Lower leg skin (tissue), 3 donors: ENCODE measurements around the gene RGPD4.

Experiments
- POLR2A ChIP-seq, 2 donors: fragments of 450-650 bp; IDR thresholded peaks; one replicate each; pipeline ENCODE4 v1.6.1; 2016 to 2017; ENCODE audit warnings: antibody characterized with exemption in 2 of 2, mild to moderate bottlenecking in 1 of 2, moderate library complexity in 1 of 2
- TF ChIP-seq, protein P1 (sequence below), 3 donors: fragments of 450-650 bp; IDR thresholded peaks; one replicate each; pipeline ENCODE4 v1.5.1; 2016; ENCODE audit warnings: antibody characterized with exemption in 3 of 3, mild to moderate bottlenecking in 3 of 3, moderate library complexity in 2 of 3

DNA sequence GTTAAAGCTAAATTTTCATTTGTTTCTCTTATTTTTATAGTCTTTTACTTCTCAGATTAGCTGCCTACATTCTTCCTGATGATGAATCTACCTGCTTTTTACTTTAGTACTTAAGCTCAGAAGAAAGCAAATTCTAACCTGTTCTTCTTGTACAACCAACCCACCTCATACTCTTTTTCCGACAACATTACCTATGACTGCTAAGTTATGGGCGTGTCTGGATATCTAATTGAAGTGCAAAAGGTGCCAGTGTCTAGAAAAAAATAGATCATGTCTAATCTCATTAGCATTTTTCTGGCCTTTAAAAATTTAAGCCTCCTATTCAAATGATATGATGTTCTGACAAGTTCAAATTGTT, 1.5 kb upstream of the RGPD4 start:
- TF ChIP-seq POLR2A (IDR thresholded peaks at IDR 0.05), result no peak
- TF ChIP-seq, protein P1, sequence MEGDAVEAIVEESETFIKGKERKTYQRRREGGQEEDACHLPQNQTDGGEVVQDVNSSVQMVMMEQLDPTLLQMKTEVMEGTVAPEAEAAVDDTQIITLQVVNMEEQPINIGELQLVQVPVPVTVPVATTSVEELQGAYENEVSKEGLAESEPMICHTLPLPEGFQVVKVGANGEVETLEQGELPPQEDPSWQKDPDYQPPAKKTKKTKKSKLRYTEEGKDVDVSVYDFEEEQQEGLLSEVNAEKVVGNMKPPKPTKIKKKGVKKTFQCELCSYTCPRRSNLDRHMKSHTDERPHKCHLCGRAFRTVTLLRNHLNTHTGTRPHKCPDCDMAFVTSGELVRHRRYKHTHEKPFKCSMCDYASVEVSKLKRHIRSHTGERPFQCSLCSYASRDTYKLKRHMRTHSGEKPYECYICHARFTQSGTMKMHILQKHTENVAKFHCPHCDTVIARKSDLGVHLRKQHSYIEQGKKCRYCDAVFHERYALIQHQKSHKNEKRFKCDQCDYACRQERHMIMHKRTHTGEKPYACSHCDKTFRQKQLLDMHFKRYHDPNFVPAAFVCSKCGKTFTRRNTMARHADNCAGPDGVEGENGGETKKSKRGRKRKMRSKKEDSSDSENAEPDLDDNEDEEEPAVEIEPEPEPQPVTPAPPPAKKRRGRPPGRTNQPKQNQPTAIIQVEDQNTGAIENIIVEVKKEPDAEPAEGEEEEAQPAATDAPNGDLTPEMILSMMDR (IDR thresholded peaks at IDR 0.05), result no peak
